Hypothalamus (tissue), 51 donors: Measurements from ENCODE around the gene SRPK2.
"Not testable (repeated sequence)": the region's sequence is repeated elsewhere in the genome, so short reads cannot be mapped to it uniquely, and the experiment has no call there.

Source experiments
- DNase-seq, 51 donors: peaks; one replicate each; lab custom pipeline; 2025; lab: John Stamatoyannopoulos, UW

Gene SRPK2

GRCh38 chr7:105377903-105378302 is 10.8 kb downstream of the SRPK2 start:
- no peak for DNase-seq

GRCh38 chr7:105376908-105377533 is 11.7 kb downstream of the SRPK2 start:
- DNase-seq = no peak

- DNase-seq = no peak
These were observed 18.8 kb downstream of the SRPK2 start for GRCh38 chr7:105369944-105370343.

DNA sequence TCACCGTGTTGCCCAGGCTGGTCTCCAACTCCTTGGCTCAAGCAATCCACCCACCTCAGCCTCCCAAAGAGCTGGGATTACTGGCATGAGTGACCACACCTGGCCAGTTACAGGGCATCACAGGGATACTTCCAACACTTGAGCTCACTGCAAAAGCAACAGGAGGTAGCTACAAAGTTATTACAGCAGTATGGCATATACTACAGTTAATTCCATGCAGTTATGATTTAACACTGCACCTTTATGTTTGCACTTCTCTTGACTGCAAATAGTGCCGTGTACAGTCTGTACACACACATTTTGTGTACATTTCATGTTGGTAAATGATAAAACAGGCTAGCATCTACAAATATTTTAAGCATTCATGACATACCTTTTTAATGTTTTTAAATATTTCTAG is 21.3 kb downstream of the SRPK2 start:
- DNase-seq = no peak

DNA sequence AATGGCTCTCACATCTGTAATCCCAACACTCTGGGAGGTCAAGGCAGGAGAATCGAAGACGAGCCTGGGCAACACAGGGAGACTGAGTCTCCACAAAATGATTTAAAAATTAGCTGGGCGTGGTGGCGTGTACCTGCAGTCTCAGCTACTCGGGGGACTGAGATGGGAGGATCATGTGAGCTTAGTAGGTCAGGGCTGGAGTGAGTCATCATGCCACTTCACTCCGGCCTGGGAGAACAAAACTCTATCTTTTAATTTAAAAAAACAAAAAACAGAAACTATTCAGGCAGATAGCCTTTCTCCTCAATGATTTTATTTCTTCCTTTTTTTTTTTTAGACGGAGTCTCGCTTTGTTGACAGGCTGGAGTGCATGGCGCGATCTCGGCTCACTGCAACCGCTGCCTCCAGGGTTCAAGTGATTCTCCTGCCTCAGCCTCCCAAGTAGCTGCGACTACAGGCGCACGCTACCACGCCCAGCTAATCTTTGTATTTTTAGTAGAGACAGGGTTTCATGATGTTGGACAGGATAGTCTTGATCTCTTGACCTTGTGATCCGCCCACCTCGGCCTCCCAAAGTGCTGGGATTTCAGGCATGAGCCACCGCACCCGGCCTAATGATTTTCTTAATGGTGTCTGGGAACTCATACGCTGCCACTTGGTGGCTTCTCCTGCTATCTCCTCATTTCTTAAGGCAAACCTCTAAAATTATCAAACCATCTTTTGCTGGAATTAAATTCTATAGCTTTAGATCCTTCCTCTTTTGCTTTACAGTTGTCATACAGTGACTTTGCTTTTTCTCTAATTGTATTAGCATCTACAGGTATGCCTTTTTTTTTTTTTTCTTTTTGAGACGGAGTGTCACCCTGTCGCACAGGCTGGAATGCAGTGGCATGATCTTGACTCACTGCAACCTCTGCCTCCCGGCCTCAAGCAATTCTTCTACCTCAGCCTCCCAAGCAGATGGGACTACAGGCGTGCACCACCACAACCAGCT is 22.9 kb downstream of the SRPK2 start:
- DNase-seq = no peak

DNA sequence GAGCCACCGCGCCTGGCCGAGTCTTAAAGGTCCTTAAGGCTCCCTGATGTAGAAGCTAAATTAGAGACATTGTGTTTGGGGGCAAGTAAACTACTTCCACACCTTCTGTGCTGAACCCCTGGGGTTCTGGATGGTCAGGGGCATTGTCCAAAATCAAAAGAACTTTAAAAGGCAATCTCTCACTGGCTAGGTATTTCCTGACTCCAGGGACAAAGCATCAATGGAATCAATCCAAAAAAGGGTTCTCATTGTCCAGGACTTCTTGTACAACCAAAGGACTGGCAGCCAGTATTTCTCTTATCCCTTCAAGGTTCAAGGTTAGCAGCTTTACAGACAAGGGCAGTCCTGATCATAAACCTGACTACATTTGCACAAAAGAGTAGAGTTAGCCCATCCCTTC is 24.0 kb downstream of the SRPK2 start:
- no peak for DNase-seq

- DNase-seq = not testable (repeated sequence)
These were observed 25.1 kb downstream of the SRPK2 start for GRCh38 chr7:105363657-105364056.

DNA sequence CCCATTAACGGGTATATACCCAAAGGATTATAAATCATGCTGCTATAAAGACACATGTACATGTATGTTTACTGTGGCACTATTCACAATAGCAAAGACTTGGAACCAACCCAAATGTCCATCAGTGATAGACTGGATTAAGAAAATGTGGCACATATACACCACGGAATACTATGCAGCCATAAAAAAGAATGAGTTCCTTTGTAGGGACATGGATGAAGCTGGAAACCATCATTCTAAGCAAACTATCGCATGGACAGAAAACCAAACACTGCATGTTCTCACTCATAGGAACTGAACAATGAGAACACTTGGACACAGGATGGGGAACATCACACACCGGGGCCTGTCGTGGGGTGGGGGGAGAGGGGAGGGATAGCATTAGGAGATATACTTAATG is 26.0 kb downstream of the SRPK2 start:
- DNase-seq = not testable (repeated sequence)

DNA sequence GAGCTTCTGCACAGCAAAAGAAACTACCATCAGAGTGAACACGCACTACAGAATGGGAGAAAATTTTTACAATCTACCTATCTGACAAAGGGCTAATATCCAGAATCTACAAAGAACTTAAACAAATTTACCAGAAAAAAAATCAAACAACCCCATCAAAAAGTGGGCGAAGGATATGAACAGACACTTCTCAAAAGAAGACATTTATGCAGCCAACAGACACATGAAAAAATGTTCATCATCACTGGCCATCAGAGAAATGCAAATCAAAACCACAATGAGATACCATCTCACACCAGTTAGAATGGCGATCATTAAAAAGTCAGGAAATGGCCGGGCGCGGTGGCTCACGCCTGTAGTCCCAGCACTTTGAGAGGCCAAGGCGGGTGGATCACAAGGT is 26.7 kb downstream of the SRPK2 start:
- DNase-seq = not testable (repeated sequence)

DNA sequence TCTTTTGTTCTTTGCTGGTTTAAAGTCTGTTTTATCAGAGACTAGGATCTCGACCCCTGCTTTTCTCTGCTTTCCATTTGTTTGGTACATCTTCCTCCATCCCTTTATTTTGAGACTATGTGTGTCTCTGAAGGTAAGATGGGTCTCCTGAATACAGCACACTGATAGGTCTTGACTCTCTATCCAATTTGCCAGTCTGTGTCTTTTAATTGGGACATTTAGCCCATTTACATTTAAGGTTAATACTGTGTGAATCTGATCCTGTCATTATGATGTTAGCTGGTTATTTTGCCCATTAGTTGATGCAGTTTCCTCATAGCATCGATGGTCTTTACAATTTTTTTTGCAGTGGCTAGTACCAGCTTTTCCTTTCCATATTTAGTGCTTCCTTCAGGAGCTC is 28.6 kb downstream of the SRPK2 start:
- DNase-seq = not testable (repeated sequence)

DNA sequence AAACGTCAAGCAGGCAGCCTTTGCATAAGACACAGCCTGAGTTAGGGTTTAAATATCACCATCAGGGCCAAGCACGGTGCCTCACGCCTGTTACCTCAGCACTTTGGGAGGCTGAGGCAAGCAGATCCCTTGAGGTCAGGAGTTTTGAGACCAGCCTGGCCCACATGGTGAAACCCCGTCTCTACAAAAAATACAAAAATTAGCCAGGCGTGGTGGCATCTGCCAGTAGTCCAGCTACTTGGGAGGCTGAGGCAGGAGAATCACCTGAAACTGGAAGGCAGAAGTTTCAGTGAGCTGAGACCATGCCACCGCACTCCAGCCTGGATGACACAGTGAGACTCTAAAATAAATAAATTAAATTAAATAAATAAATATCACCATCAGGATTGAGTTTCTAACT is 33.0 kb downstream of the SRPK2 start:
- DNase-seq = no peak

DNA sequence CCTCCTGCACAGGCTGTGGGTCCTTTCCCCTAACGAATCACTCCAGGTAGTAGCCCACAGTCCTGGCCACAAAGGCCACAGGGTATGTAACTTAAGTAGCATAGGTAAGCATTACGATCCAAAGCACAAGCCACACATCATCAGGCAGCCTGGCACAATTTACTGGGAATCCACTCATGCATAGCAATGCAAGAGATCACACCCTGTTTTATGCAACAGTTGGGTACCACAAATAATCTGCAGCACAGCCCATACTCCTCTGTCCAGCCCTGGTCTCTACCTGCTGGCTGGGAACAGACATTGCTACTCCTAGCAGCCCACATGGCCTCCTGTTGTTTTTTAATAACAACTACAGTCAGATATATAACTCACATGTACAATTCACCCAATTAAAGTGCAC is 34.3 kb downstream of the SRPK2 start:
- DNase-seq = no peak

DNA sequence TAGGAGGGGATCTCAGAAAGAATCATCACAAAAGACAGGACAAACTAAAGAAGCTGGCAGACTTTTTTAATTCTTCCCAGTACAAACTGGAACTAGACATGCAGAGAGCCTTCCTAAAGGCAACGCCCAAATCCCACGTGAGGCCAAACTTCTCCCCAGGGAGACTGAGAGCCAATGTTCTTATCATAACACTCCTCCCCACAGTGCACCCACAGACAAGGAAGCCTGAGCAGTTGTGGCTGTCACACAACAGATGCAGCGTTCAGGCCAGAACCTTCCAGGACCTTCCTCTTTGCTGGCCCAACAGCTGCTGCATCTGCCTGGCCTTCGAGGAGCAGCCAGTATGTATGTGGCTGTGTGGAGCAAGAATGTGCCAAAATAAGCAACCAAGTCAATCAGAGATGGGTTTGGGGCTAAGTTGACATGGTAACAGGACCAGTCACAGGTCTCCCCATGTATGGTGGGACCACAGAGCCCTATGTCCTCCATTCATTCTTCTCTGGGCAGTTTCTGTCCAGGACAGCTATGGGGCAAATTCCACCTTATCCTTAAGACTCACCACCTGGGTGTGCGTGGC is 34.9 kb downstream of the SRPK2 start:
- DNase-seq = peak in 6 of 51 donors; percentile 5 to 24 (median 9)

DNA sequence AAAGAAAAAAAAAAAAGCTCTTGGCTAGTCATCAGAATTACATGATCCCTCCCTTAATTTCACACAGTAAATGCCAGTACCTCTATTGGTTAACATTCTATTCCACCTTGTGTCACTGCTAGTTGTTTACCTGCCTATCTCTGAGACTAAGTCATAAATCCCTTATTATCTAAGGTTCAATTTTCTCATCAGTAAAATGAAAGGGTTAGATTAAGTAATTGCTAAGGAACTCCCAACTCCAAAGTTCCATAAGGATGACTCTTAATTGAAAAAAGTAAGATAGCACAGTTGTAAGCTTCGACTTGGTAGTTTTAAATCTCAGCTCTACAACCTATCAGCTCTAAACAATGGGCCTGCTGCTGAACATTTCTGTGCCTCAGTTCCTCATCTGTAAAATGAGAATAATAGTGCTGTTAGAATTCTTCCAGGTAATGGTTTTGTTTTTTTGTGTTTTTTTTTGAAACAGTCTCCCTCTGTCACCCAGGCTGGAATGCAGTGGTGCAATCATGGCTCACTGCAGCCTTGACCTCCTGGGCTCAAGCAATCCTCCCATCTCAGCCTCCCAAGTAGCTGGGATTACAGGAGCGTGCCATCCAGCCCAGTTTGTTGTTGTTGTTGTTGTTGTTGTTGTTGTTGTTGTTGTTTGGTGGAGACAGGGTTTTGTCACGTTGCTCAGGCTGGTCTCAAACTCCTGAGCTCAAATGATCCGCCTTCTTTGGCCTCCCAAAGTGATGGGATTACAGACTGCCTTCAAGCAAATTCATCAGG is 35.6 kb downstream of the SRPK2 start:
- DNase-seq = no peak

DNA sequence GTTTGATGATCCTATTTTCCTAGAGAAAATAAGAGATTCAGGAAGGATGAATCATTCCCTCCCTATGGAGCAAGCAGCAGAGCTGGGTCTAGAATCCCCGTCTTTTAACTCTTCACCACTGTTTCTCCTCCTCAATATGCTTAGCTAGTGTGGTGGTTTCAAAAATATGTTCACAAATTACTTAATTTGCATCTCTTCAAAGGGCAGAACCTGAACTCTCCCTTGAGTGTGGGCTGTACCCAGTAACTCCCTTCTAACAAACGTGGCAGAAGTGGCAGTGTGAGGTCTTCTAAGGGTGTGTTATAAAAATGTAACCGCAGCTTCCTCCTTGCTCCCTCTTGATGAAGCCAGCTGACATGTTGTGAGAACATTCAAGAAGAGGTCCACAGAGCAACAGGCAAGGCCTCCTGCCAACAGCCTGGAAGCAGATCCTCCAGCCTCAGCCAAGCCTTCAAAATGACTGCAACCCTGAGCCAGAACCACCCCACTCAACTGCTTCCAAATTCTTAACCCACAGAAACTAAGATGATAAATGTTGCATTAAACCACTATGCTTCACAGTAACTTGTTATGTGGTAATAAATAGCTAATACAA is 36.6 kb downstream of the SRPK2 start:
- peak in 38 of 51 donors; percentile 3 to 71 (median 26) for DNase-seq

DNA sequence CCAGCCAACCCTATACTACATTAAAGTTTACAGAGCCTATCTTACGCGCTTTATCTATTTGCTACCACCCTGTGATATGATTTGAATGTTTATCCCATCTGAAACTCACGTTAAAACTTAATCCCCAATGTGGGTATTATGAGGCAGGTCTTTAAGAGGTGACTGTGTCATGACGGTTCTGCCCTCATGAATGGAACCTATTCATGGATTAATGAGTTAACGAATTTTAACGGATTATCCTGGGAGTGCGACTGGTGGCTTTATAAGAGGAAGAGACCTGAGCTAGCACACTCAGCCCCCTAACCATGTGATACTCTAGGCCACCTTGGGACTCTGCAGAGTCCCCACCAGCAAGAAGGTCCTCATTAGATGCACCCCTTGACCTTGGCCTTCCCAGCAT is 37.8 kb downstream of the SRPK2 start:
- no peak for DNase-seq

DNA sequence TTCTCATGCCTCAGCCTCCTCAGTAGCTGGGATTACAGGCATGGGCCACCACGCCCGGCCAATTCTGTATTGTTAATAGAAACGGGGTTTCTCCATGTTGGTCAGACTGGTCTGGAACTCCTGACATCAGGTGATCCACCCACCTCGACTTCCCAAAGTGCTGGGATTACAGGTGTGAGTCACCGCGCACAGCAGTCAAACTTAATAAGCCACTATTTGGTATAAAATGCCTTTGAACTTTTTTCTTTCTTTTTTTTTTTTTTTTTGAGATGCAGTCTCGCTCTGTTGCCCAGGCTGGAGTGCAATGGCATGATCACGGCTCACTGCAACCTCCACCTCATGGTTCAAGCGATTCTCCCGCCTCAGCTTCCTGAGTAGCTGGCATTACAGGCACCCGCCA is 40.5 kb downstream of the SRPK2 start:
- not testable (repeated sequence) for DNase-seq

DNA sequence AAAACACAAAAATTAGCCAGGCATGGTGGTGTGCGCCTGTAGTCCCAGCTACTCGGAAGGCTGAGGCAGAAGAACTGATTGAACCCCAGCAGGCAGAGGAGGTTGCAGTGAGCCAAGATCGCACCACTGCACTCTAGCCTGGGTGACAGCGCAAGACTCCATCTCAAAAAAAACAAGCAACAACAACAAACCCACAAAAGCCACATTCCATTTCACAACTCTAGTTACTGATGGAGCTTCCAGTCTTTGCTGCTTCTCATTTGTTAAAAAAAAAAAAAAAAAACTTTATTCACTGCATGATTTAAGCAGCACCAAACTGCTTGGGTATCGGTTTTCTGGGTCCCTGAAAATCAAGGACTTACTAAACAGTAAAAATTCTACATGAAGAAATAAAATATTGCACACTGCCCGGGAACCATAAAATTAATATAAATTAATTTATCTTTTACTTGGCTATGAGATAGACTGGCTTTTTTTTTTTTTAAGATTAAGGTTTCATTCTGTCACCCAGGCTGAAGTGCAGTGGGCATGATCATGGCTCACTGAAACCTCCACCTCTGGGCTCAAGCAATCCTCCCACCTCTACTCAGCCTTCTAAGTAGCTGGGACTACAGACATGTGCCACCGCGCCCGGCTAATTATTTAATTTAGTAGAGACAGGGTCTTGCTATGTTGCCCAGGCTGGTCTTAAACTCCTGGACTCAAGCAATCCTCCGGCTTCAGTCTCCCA is 42.0 kb downstream of the SRPK2 start:
- no peak for DNase-seq

DNA sequence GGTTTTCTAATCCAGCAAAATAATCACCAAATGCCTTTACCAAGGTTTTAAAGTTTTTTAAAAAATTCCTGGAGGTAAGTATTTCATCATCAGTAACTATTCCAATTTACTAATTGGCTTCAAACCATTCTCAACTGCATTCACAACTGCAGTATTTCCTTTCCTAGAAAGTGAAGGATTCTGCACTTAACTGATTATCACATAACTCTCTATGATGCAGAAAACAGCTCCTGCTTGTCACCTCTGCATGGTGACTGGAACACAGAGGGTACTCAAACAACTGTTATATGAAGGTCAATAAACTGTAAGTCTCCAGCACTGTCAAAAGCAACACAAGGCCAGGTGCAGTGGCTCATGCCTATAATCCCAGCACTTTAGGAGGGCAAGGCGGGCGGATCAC is 42.6 kb downstream of the SRPK2 start:
- no peak for DNase-seq

- DNase-seq = no peak
These were observed 43.0 kb downstream of the SRPK2 start for GRCh38 chr7:105345725-105346124.
